Kidney (tissue), 14 donors: ENCODE measurements around the gene MAS1. TPM values are rescaled to one million over a fixed set of nuclear protein-coding genes. Genes with fewer than 3 reads are reported as not detected.
A peak's percentile ranks its signal among the peaks of the same experiment; 100 is the strongest.

Experiments
- DNase-seq, 5 donors: peaks; one replicate each; pipeline ENCODE4 v3.0.0-alpha.2; 2013 to 2020
- FAIRE-seq: peaks from 2 replicates; lab custom pipeline; 2012; peaks lifted over from hg19 to GRCh38; lab: Jason Lieb, UNC
- H3K27ac ChIP-seq, 2 donors: one replicate each; pipeline ENCODE4 v1.7.0; 2013; ENCODE audit warnings: low read depth in 2 of 2, low read length in 2 of 2, inconsistent platforms in 1 of 2
- H3K27me3 ChIP-seq: one replicate; pipeline ENCODE4 v1.7.1; 2013; ENCODE audit warnings: low read length, inconsistent platforms; ENCODE audit not compliant: control insufficient read depth, insufficient read depth
- H3K36me3 ChIP-seq, 3 donors: one replicate each; pipeline versions ENCODE4 v1.7.0 to v1.7.1; 2013; ENCODE audit warnings: low read length in 3 of 3, control low read depth in 1 of 3, inconsistent platforms in 1 of 3; ENCODE audit not compliant: insufficient read depth in 3 of 3, control insufficient read depth in 2 of 3
- H3K4me1 ChIP-seq, 3 donors: one replicate each; pipeline versions ENCODE4 v1.7.0 to v1.7.1; 2013; ENCODE audit warnings: low read length in 3 of 3, inconsistent platforms in 1 of 3, low read depth in 1 of 3; ENCODE audit not compliant: control insufficient read depth in 2 of 3, insufficient read depth in 2 of 3
- H3K4me3 ChIP-seq, 3 donors: one replicate each; pipeline versions ENCODE4 v1.7.0 to v1.8.1; 2013; ENCODE audit warnings: low read length in 3 of 3, control low read depth in 1 of 3, inconsistent platforms in 1 of 3
- H3K9ac ChIP-seq, 3 donors: one replicate each; pipeline versions ENCODE4 v1.7.0 to v1.7.1; 2013; ENCODE audit warnings: low read length in 3 of 3, control low read depth in 1 of 3, inconsistent platforms in 1 of 3
- H3K9me3 ChIP-seq, 3 donors: one replicate each; pipeline versions ENCODE4 v1.7.0 to v1.7.1; 2013; ENCODE audit warnings: low read length in 3 of 3, control low read depth in 1 of 3, inconsistent platforms in 1 of 3; ENCODE audit not compliant: control insufficient read depth in 2 of 3, insufficient read depth in 1 of 3
- CTCF ChIP-seq: IDR thresholded peaks from 3 replicates; pipeline ENCODE4 v1.5.1; 2012; ENCODE audit warnings: mild to moderate bottlenecking, moderate library complexity, borderline replicate concordance; ENCODE audit not compliant: insufficient read depth; ENCODE audit errors: extremely low read depth
- intact Hi-C: fragments of 100-400 bp; cut with DNase I; formaldehyde crosslinking; loops from one replicate; pipeline ENCODE4 v1.11.1; 2022
- polyA plus RNA-seq: library from polyadenylated mRNA; stranded (reverse); fragments of 350-450 nt; fragmentation: Illumina TruSeq; extraction: RNeasy Lipid Tissue Mini Kit (QIAGEN cat#74804); gene quantifications from one replicate; pipeline ENCODE4 v1.2.3, GENCODE V29; 2014; ENCODE audit warnings: low read depth, low replicate concordance; ENCODE audit not compliant: insufficient read depth
- total RNA-seq: library from RNA; stranded (reverse); fragmentation: NEBNext Ultra II Directional; extraction: Animal tissue kit (Norgen Biotek cat#: 25700); gene quantifications from one replicate; pipeline ENCODE4 v1.2.1, GENCODE V29; 2021
- donor health status: control.
- donor health status: control.
- donor health status: control.
- donor health status: control.
- donor health status: control.
- donor health status: DM: yes; HTN: yes; CAD: no.
- donor health status: Normal renal cell carcinoma (clear cell type).

Gene MAS1
- total and polyA plus RNA-seq, 2 donors from 2014 or later: not detected

GRCh38 chr6:159852877-159853276 is 37.9 kb upstream of the MAS1 start:
- H3K4me3 ChIP-seq: no peak overlapping the region
- DNase-seq (peak in 2 of 5 donors; percentile 11 to 26), FAIRE-seq (peak; percentile 68)
- no peak for TF ChIP-seq CTCF
- H3K9ac ChIP-seq: no peak overlapping the region
- intact Hi-C loops: no loop called here
- H3K4me1 ChIP-seq: no peaks in the 10 kb centered on the region
- H3K27ac ChIP-seq: no peak overlapping the region
- no peaks in the 10 kb centered on the region for H3K36me3 ChIP-seq
- H3K27me3 ChIP-seq: no peaks in the 10 kb centered on the region
- H3K9me3 ChIP-seq: no peaks in the 10 kb centered on the region

GRCh38 chr6:159853754-159854153 is 37.0 kb upstream of the MAS1 start:
- H3K9ac ChIP-seq: no peak overlapping the region
- H3K27ac ChIP-seq: no peak overlapping the region
- H3K27me3 ChIP-seq: no peaks in the 10 kb centered on the region
- H3K36me3 ChIP-seq: no peaks in the 10 kb centered on the region
- no peak overlapping the region for H3K4me3 ChIP-seq
- no peaks in the 10 kb centered on the region for H3K4me1 ChIP-seq
- intact Hi-C loops: no loop called here
- DNase-seq (no peak), FAIRE-seq (no peak)
- no peak for TF ChIP-seq CTCF
- no peaks in the 10 kb centered on the region for H3K9me3 ChIP-seq

GRCh38 chr6:159854959-159855358 is 35.8 kb upstream of the MAS1 start:
- H3K4me3 ChIP-seq: no peak overlapping the region
- H3K4me1 ChIP-seq: no peaks in the 10 kb centered on the region
- no peaks in the 10 kb centered on the region for H3K27me3 ChIP-seq
- FAIRE-seq (no peak), DNase-seq (no peak)
- no peaks in the 10 kb centered on the region for H3K36me3 ChIP-seq
- H3K9ac ChIP-seq: no peak overlapping the region
- no peaks in the 10 kb centered on the region for H3K9me3 ChIP-seq
- intact Hi-C loops: no loop called here
- TF ChIP-seq CTCF: no peak
- no peak overlapping the region for H3K27ac ChIP-seq

GRCh38 chr6:159858259-159858658 is 32.5 kb upstream of the MAS1 start:
- Histone ChIP-seq H3K9ac (no peak overlapping the region), H3K27me3 (no peaks in the 10 kb centered on the region), H3K36me3 (no peaks in the 10 kb centered on the region), H3K4me1 (no peaks in the 10 kb centered on the region), H3K4me3 (no peak overlapping the region), H3K9me3 (no peaks in the 10 kb centered on the region), H3K27ac (no peak overlapping the region)
- FAIRE-seq (no peak), DNase-seq (no peak)
- no peak for TF ChIP-seq CTCF
- intact Hi-C loops: no loop called here
